GM12801 (cell line): ENCODE measurements around the gene CLEC16A.

Source experiments
- CTCF ChIP-seq: IDR thresholded peaks from one replicate; pipeline ENCODE4 v1.5.1; 2011; ENCODE audit warnings: control low read depth; ENCODE audit not compliant: insufficient read length; ENCODE audit errors: extremely low read depth

The CLEC16A gene

GRCh38 chr16:11035096-11035495 lies 90.7 kb downstream of the CLEC16A start:
- TF ChIP-seq CTCF: no peak

GRCh38 chr16:11036040-11036439 lies 91.7 kb downstream of the CLEC16A start:
- no peak for TF ChIP-seq CTCF

GRCh38 chr16:11036868-11037410 lies 92.6 kb downstream of the CLEC16A start:
- TF ChIP-seq CTCF: no peak

- TF ChIP-seq CTCF: no peak
Observed at GRCh38 chr16:11038305-11038704, 93.9 kb downstream of the CLEC16A start.

- TF ChIP-seq CTCF: no peak
Observed at GRCh38 chr16:11038777-11039176, 94.4 kb downstream of the CLEC16A start.

- no peak for TF ChIP-seq CTCF
Observed at GRCh38 chr16:11039726-11040125, 95.4 kb downstream of the CLEC16A start.

- TF ChIP-seq CTCF: no peak
Observed at GRCh38 chr16:11042191-11042590, 97.8 kb downstream of the CLEC16A start.
